Activated CD4-positive, alpha-beta T cell treated with anti-CD3 and anti-CD28 coated beads for 36 hours (primary cell): Measurements from ENCODE around the gene LRRN2. TPM values are rescaled to one million over a fixed set of nuclear protein-coding genes. Genes with fewer than 3 reads are reported as not detected.

ENCODE experiments used
- ATAC-seq: fragments of 200-7000 bp; cut with Tn5 transposase; one replicate; pipeline ENCODE4 v1.10.0; 2021; ENCODE audit warnings: mild to moderate bottlenecking, moderate library complexity
- CTCF ChIA-PET: fragments of 350-600 bp; sonication (Branson Sonifier 250); formaldehyde crosslinking; loops from one replicate; lab custom pipeline; 2021; ENCODE audit warnings: antibody characterized with exemption; lab: Charles Lee
- POLR2A ChIA-PET: fragments of 350-600 bp; sonication (Branson Sonifier 250); formaldehyde crosslinking; loops from one replicate; lab custom pipeline; 2021; ENCODE audit warnings: antibody characterized with exemption, inconsistent platforms; lab: Charles Lee
- DNase-seq: peaks from one replicate; pipeline ENCODE4 v3.0.0-alpha.2; 2020
- H3K27ac Mint-ChIP-seq: one replicate; pipeline ENCODE4 v1.8.0; 2021; ENCODE audit warnings: mixed read lengths
- H3K27me3 Mint-ChIP-seq: one replicate; pipeline ENCODE4 v1.8.0; 2021; ENCODE audit warnings: mixed read lengths
- H3K36me3 Mint-ChIP-seq: one replicate; pipeline ENCODE4 v1.8.0; 2021; ENCODE audit warnings: low read depth, mixed read lengths
- H3K4me1 Mint-ChIP-seq: one replicate; pipeline ENCODE4 v1.8.0; 2021; ENCODE audit warnings: mixed read lengths
- H3K4me3 Mint-ChIP-seq: one replicate; pipeline ENCODE4 v1.8.0; 2021; ENCODE audit warnings: mild to moderate bottlenecking, moderate library complexity, mixed read lengths
- H3K9me3 Mint-ChIP-seq: one replicate; pipeline ENCODE4 v1.8.0; 2021; ENCODE audit warnings: low read depth, mixed read lengths
- intact Hi-C, 2 experiments: fragments of 100-400 bp; cut with DNase I in 1 of 2; cut with micrococcal nuclease in 1 of 2; formaldehyde crosslinking; loops; one replicate each; pipeline versions ENCODE4 v1.14.2 to v1.15.1; 2022 to 2024; cut with DNase I, micrococcal nuclease
- total RNA-seq, 2 experiments: library from RNA; stranded (reverse); gene quantifications; one replicate each; pipeline ENCODE4 v1.2.3, GENCODE V29; 2021

Gene LRRN2
- total RNA-seq, 2 experiments from 2014 or later: 0.05 TPM; not detected in 1

DNA sequence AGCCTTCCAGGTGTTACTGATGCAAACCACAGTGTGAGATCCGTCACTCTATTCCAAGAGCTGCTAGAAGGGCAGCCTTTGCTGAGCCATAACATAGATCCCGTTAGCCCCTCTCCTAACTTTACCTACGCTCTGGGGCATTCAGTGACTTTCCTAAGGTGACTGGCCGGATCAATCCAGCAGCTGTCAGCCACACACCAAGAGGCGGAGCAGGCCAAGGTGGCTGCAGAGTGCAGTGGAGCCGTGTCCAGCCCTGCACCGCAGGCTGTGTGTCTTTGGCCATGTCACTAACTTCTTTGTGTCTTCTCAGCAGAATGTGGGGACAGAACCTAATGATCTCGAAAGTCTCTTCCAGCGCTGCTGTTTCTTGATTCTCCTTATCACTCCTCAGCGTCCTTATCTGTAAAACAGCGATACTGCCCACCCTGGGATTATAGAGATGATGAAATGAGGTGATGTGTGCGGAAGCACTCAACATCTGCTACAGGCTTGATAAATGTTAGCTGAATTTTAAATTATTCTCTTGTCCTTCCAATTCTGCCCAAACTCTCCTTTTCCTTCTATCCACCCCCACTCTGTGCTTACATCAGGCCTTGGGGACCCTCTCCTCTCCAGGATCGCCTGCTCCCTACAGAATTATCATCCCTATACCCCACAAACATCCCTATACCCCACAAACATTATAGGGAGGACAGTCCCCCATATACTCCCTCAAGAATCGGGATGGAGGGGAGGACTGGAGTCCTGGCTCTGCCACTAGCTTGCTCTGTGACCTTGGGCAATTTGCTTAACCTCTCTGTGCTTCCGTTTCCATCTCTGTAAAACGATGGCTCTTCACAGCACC is 25.8 kb upstream of the LRRN2 start:
- Mint-ChIP-seq H3K27ac (no peak overlapping the region), H3K9me3 (no peaks in the 10 kb centered on the region), H3K4me1 (peaks cover 22% of the 10 kb centered on the region), H3K4me3 (no peak overlapping the region), H3K27me3 (peaks cover 10% of the 10 kb centered on the region), H3K36me3 (no peaks in the 10 kb centered on the region)
- intact Hi-C loops: no loop called here
- DNase-seq: no peak
- ChIA-PET POLR2A (no interaction called here), CTCF (interaction anchor here (1.0 kb wide), 1 partner anchor 96 kb away, joined by 4 read pairs; no protein-coding TSS in a partner anchor)
- ATAC-seq: no peak

DNA sequence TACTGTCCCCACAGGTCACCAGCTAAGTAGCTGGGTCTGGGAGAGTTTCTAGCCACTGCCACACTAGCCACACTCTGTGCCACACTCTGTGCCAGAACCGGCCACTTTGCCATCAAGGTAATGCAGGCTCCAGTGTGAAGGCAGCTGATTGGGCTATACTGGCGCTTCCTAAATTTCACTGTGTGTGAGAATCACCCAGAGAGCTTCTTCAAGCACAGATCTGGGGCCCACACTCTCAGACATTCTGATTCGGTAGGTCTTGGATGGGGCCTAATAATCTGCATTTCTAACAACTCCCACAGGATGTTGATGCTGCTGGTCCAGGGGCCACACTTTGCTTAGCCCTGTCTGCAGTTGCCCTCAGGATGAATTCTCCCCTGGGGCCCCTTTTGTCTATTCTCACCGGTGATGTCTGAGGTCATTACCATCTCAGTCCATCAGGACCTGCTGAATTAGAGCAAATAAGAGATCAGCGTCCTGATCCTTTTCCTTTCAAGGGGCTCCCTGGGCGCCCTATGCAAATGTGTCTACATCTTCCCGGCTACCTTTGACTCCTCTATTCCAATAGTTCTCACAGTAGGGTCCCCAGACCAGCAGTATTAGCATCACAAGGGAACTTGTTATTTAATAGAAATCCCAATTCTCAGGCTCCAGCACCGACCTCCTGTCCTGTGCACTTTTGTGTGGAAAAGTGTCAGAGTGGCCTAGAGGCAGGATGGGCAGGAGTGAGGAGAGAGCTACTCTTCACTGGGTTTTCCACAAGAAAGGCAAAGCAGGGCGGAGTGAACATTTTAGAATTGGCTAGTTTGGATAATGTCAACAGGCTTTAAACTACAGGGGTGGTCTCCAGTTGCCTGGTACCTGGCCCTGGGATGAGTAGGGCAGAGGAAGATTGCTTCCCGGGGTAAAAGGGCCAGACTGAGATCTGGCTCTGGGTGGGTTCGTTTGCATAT is 24.7 kb upstream of the LRRN2 start:
- intact Hi-C loops: no loop called here
- ATAC-seq (no peak), DNase-seq (no peak)
- Mint-ChIP-seq H3K27ac (no peak overlapping the region), H3K9me3 (no peaks in the 10 kb centered on the region), H3K36me3 (no peaks in the 10 kb centered on the region), H3K4me3 (no peak overlapping the region), H3K4me1 (peaks cover 27% of the 10 kb centered on the region), H3K27me3 (peaks cover 10% of the 10 kb centered on the region)
- ChIA-PET CTCF (interaction anchor here (0.6 to 0.7 kb wide), 2 partner anchors 8 to 100 kb away, joined by 3 read pairs; no protein-coding TSS in a partner anchor), POLR2A (no interaction called here)

DNA sequence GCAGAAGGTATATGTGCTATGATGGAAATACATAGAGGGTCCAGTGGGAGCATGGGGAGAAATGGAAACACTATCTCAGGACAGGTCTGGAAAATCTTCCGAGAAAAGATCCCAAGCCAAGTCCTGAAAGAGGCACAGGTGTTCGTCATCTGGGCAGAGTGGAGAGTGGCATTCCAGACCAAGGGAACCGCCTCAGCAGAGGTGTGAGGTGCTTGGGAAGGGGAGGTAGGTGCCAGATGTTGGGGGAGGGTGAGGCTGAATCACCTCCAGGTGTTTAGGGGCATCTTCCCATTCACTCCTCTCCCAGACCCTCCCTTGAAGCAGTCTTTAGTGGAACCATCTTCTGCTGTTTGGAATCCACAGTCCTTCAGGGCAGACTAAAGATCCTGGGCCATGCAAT is 23.5 kb upstream of the LRRN2 start:
- ChIA-PET CTCF (interaction anchor here (0.6 kb wide), 1 partner anchor 9 kb away, joined by 3 read pairs; no protein-coding TSS in a partner anchor), POLR2A (no interaction called here)
- Mint-ChIP-seq H3K9me3 (no peaks in the 10 kb centered on the region), H3K36me3 (no peaks in the 10 kb centered on the region), H3K4me1 (peaks cover 27% of the 10 kb centered on the region), H3K27ac (no peak overlapping the region), H3K27me3 (peaks cover 10% of the 10 kb centered on the region), H3K4me3 (no peak overlapping the region)
- ATAC-seq (no peak), DNase-seq (no peak)
- intact Hi-C loops: no loop called here

DNA sequence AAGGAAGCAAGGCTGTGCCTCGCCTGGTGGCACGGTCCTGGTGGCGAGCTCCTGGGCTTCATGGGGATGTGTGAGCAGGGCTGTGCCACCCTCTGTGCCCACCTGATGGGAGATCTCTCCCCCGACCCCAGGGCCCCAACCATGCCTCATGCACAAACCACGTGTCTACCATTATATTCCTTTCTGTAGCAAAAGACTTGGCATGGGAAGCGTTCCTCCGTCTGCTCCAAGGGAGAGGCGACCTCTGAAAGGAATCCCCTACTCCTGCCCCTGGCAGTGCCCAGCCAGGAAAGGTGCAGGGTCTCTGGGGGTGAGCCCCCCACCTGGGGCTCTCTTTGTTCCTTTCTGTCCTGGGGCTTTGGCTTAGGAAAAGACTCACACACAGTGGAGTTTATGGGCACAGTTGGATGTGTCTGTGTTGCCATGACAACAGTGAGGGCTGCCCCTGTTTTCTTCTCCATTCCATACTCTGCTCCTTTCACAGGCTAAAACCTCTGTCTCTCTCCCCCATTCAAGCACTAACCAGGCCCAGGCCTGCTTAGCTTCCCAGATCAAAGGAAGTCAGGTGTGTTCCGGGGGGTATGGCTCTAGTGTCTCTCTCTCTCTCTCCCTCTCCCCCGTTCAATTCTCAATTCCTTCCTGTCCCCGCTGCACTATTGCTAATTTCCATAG is 21.4 kb upstream of the LRRN2 start:
- intact Hi-C loops: no loop called here
- ChIA-PET CTCF (interaction anchor here (0.8 kb wide), 1 partner anchor 40 kb away, joined by 3 read pairs; no protein-coding TSS in a partner anchor), POLR2A (interaction anchor here (0.7 kb wide), 1 partner anchor 860 kb away, joined by 3 read pairs; no protein-coding TSS in a partner anchor)

DNA sequence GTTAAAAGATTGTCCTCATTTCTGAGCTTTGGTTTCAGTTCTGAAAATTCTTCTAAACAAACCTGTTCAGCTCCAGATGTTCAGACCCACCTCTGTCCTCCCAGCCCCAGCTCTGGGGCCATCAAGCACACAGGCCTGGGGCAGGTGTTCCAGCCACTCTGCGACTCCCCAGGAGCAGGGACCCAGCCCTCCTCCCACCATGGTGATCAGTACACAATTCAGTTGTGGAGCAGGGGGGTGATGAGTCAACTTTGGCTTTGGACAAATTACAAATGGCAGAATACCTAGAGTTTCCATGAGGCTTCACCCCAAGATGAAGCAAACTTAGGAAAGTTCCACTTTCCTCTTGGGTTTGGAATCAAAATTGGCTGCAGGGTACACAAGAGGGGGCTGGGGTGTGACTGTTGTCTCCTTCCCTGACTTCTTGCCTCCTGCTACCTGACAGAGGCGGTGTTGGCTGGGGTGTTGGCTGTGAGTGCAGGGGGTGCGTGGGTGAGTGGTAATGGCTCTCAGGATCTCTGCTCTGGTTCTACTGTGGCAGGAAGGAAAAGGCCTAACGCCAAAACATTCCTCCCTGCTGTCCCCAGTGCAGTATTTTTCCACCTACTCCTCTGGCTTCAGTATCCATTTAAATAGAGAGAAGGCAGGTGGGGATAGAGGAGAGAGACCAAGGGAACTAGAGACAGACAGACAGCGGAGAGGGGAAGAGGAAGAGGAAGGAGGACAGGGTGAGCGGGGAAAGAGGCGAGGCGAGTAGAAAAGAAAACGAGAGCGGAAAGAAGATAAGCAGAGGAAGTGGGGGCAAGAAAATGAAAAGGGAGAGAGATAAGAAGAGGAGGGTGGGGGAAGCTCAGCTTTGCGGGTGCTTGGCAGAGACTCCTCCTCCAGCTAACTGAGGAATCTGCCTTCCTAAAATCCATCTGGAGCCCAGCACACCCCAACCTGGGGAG is 20.6 kb upstream of the LRRN2 start:
- no peak overlapping the region for H3K27ac Mint-ChIP-seq
- no peak overlapping the region for H3K4me3 Mint-ChIP-seq

More for the DNA sequence above, 21.4 kb upstream of the LRRN2 start:
- no peak for DNase-seq
- Mint-ChIP-seq H3K27me3 (peaks cover 2% of the 10 kb centered on the region), H3K27ac (no peak overlapping the region), H3K4me1 (peaks cover 20% of the 10 kb centered on the region), H3K9me3 (no peaks in the 10 kb centered on the region), H3K4me3 (no peak overlapping the region), H3K36me3 (no peaks in the 10 kb centered on the region)
- ATAC-seq: no peak

DNA sequence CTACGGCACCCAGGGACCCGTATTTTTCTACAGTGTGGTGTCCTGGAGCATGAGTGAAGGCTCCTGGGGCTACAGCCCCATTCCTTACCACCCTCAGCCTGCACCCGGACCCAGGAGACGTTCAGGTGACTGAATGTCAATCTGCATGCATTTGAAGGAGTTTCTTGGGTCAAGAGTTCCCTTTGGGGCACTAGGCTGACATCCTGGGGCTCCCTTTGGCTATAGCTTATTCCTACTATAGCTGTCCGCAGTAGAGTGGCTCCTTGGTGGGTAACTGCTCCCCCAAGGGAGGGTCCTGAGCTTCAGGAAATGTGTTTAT is 19.9 kb upstream of the LRRN2 start:
- Mint-ChIP-seq H3K4me3 (no peak overlapping the region), H3K4me1 (peaks cover 20% of the 10 kb centered on the region), H3K9me3 (no peaks in the 10 kb centered on the region), H3K27me3 (no peaks in the 10 kb centered on the region), H3K27ac (no peak overlapping the region), H3K36me3 (no peaks in the 10 kb centered on the region)
- DNase-seq (no peak), ATAC-seq (no peak)
- intact Hi-C loops: no loop called here
- ChIA-PET CTCF (interaction anchor here (0.7 to 1.2 kb wide), 3 partner anchors 58 to 102 kb away, joined by 3 to 4 read pairs (median 4); no protein-coding TSS in a partner anchor), POLR2A (interaction anchor here (0.6 kb wide), 1 partner anchor 33 kb away, joined by 3 read pairs; no protein-coding TSS in a partner anchor)

More for the DNA sequence above, 20.6 kb upstream of the LRRN2 start:
- DNase-seq (no peak), ATAC-seq (no peak)
- Mint-ChIP-seq H3K27me3 (no peaks in the 10 kb centered on the region), H3K9me3 (no peaks in the 10 kb centered on the region), H3K36me3 (no peaks in the 10 kb centered on the region), H3K4me1 (peaks cover 20% of the 10 kb centered on the region)
- ChIA-PET CTCF (interaction anchor here (0.7 kb wide), 2 partner anchors 58 to 101 kb away, joined by 3 to 4 read pairs; no protein-coding TSS in a partner anchor), POLR2A (no interaction called here)
- intact Hi-C loops: no loop called here

DNA sequence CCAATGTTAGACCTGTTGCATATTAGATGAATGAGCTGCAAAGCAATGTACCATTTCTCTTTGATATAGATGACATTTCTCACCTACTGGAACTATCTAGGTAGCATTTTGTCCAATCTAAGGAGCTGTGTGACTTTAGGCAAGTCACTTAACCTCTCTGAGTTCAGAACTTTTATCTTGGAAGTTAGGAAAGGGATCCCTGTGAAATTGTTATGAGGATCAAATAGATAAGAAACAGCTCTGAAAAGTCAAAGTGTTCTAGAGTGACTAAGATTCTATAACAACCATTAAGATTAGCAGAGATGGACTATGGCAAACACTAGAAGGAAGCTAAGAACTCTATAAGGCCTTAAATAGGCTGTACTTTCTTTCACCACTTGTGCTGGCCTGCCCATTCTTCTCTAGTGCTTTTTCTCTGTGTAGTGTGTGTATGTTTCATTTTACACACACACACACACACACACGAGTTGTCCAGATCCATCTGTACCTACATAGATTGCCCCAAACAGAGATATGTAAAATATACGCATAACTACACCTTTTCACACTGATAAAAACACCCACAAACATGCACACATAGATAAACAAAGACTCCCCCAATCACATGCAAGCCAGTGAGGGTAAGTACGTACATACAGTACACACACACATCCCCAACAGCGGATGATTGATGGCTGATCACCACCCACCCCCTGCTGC is 19.4 kb upstream of the LRRN2 start:
- H3K4me3 Mint-ChIP-seq: no peak overlapping the region
- H3K4me1 Mint-ChIP-seq: peaks cover 20% of the 10 kb centered on the region
- DNase-seq (no peak), ATAC-seq (no peak)
- H3K9me3 Mint-ChIP-seq: no peaks in the 10 kb centered on the region
- intact Hi-C loops: no loop called here
- ChIA-PET POLR2A (interaction anchor here (0.6 kb wide), 1 partner anchor 33 kb away, joined by 3 read pairs; no protein-coding TSS in a partner anchor), CTCF (interaction anchor here (0.7 to 1.2 kb wide), 2 partner anchors 58 to 102 kb away, joined by 4 read pairs; no protein-coding TSS in a partner anchor)
- no peak overlapping the region for H3K27ac Mint-ChIP-seq
- H3K27me3 Mint-ChIP-seq: no peaks in the 10 kb centered on the region
- no peaks in the 10 kb centered on the region for H3K36me3 Mint-ChIP-seq

DNA sequence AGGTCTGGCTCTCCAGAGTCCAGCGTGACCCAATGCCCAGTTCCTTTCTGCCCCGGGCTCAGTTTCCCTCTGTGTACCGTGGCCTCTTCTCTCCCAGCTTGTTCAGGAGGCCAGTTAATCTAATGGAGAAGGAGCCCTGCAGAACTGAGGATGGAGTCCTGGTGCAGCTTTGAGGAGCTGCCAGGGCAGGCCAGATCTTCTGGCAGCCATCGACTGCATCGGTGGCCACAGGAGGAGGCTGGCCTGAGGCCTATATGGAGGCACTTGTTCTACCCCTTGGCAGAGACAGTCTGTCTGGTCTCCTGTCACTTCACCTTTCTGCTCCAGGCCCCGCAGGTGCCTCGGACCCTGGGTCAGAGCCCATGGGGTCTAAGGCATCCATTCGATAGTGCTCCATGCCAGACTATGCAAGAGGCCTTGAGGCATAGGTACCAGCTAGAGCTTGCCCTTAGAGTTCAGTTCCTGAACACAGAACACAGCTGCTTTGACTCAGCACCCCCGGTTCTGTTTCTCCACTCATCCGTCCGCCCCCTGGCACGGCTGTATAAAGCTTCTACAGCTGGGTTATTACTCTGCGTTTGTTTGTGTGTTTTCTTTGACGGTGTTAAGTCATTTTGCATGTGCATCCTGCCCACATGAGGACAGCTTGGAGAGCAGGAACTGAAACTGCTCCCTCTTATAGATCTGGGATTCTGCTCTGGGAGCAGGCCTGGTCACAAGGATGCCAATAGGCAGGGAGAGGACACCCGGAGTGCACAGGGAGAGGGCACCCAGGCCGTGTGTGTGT is 18.5 kb upstream of the LRRN2 start:
- Mint-ChIP-seq H3K36me3 (no peaks in the 10 kb centered on the region), H3K27me3 (no peaks in the 10 kb centered on the region), H3K27ac (no peak overlapping the region), H3K9me3 (no peaks in the 10 kb centered on the region), H3K4me1 (peaks cover 22% of the 10 kb centered on the region), H3K4me3 (no peak overlapping the region)
- DNase-seq (no peak), ATAC-seq (no peak)
- CTCF ChIA-PET: interaction anchor here (1.2 kb wide), 1 partner anchor 59 kb away, joined by 4 read pairs; no protein-coding TSS in a partner anchor
- POLR2A ChIA-PET: no interaction called here
- intact Hi-C loops: no loop called here

DNA sequence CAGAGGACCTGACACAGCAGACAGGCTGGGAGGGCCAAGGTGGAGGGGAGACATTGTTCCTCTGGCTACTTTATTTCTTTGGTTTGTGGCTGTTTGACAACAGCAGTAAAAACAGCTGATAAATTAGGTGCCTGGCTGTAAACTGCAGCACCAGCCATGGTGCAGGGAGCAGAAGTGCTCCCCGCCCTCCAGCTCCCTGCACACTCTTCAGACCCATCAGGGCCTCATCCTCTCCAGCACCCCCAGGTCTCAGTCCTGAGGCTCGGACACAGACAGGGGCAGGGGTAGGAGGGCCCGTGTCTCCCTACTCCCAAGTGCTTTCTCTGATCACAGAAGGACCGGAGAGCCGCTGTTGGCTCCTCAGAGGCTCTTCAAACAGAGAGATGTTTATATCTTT is 17.7 kb upstream of the LRRN2 start:
- no peaks in the 10 kb centered on the region for H3K27me3 Mint-ChIP-seq
- ATAC-seq (no peak), DNase-seq (no peak)
- no peaks in the 10 kb centered on the region for H3K36me3 Mint-ChIP-seq
- intact Hi-C loops: no loop called here
- no peak overlapping the region for H3K4me3 Mint-ChIP-seq
- H3K4me1 Mint-ChIP-seq: peaks cover 22% of the 10 kb centered on the region
- H3K9me3 Mint-ChIP-seq: no peaks in the 10 kb centered on the region
- POLR2A ChIA-PET: no interaction called here
- no peak overlapping the region for H3K27ac Mint-ChIP-seq
- CTCF ChIA-PET: no interaction called here
